RKO (cell line): ENCODE data around the gene COL7A1.
"Not testable (repeated sequence)": the region's sequence is repeated elsewhere in the genome, so short reads cannot be mapped to it uniquely, and the experiment has no call there.

ENCODE experiments used
- DNase-seq: peaks from one replicate; pipeline ENCODE4 v3.0.0-alpha.2; 2016; ENCODE audit warnings: low spot score

Gene COL7A1

GRCh38 chr3:48563382-48563918, 31.7 kb downstream of the COL7A1 start, which contains the start of gene UCN2:
Gene UCN2 (minus strand): TSS chr3:48563781. CDS start chr3:48563124, 657 bp downstream.
- DNase-seq: no peak

- DNase-seq: no peak
Observed at GRCh38 chr3:48562367-48563095, 32.6 kb downstream of the COL7A1 start.

GRCh38 chr3:48561045-48561736, 33.9 kb downstream of the COL7A1 start:
- peak; percentile 42 for DNase-seq

GRCh38 chr3:48560648-48561018, 34.5 kb downstream of the COL7A1 start:
- no peak for DNase-seq

GRCh38 chr3:48558493-48559134, 36.5 kb downstream of the COL7A1 start:
- DNase-seq: no peak

GRCh38 chr3:48556796-48557626, 38.1 kb downstream of the COL7A1 start, which contains the start of gene PFKFB4:
Gene PFKFB4 (minus strand): TSS chr3:48556803. CDS start chr3:48556777, 26 bp downstream.
- peak; percentile 99 for DNase-seq

GRCh38 chr3:48555949-48556795, 39.0 kb downstream of the COL7A1 start:
- no peak for DNase-seq

GRCh38 chr3:48555231-48555948, 39.7 kb downstream of the COL7A1 start:
- no peak for DNase-seq

GRCh38 chr3:48553886-48554845, 41.0 kb downstream of the COL7A1 start:
- DNase-seq: no peak

- no peak for DNase-seq
Observed at GRCh38 chr3:48553361-48553760, 41.8 kb downstream of the COL7A1 start.

- no peak for DNase-seq
Observed at GRCh38 chr3:48552111-48552951, 42.8 kb downstream of the COL7A1 start.

- not testable (repeated sequence) for DNase-seq
Observed at GRCh38 chr3:48551651-48552050, 43.5 kb downstream of the COL7A1 start.

- DNase-seq: peak; percentile 76
Observed at GRCh38 chr3:48548729-48549705, 46.1 kb downstream of the COL7A1 start.

GRCh38 chr3:48548126-48548525, 47.0 kb downstream of the COL7A1 start:
- no peak for DNase-seq

- DNase-seq: no peak
Observed at GRCh38 chr3:48546203-48546829, 48.8 kb downstream of the COL7A1 start.

- DNase-seq: no peak
Observed at GRCh38 chr3:48544141-48544540, 51.0 kb downstream of the COL7A1 start.
